HEK293T (cell line): ENCODE data around the gene MID1.

Experiments used
- BHLHE40 ChIP-seq: fragments of 450-650 bp; IDR thresholded peaks from 2 replicates; pipeline ENCODE4 v1.6.1; 2016; ENCODE audit warnings: mild to moderate bottlenecking, moderate library complexity, borderline replicate concordance
- FOXA1 ChIP-seq: fragments of 450-650 bp; IDR thresholded peaks from 2 replicates; pipeline ENCODE4 v1.6.1; 2016; ENCODE audit warnings: mild to moderate bottlenecking
- FOXM1 ChIP-seq: fragments of 450-650 bp; IDR thresholded peaks from 2 replicates; pipeline ENCODE4 v1.6.1; 2017; ENCODE audit warnings: mild to moderate bottlenecking, borderline replicate concordance
- L3MBTL2 ChIP-seq: fragments of 450-650 bp; conservative IDR thresholded peaks from 2 replicates; pipeline ENCODE4 v1.6.1; 2016; ENCODE audit warnings: mild to moderate bottlenecking
- SP1 ChIP-seq: fragments of 450-650 bp; IDR thresholded peaks from 2 replicates; pipeline ENCODE4 v1.6.1; 2017
- SUZ12 ChIP-seq: fragments of 450-650 bp; IDR thresholded peaks from 2 replicates; pipeline ENCODE4 v1.6.1; 2016; ENCODE audit warnings: mild to moderate bottlenecking
- ZNF384 ChIP-seq: fragments of 450-650 bp; IDR thresholded peaks from 2 replicates; pipeline ENCODE4 v1.6.1; 2016

GRCh38 chrX:10598540-10598939 lies 21.8 kb downstream of the MID1 start:
- TF ChIP-seq BHLHE40, result no peak
- no peak for TF ChIP-seq FOXA1
- no peak for TF ChIP-seq L3MBTL2
- TF ChIP-seq SUZ12, result no peak
- no peak for TF ChIP-seq SP1
- TF ChIP-seq FOXM1, result no peak
- TF ChIP-seq ZNF384, result no peak
